Middle frontal gyrus (tissue), 1 donor: ENCODE results near the gene RHCG.

Source experiments
- DNase-seq: peaks from one replicate; pipeline ENCODE4 v3.0.0-alpha.2; 2015; ENCODE audit warnings: low spot score; ENCODE audit errors: extremely low spot score

RHCG gene

GRCh38 chr15:89496155-89497098, at the start of gene RHCG:
TSS of gene RHCG (minus strand) at chr15:89496583. CDS start at chr15:89496544, 39 bp downstream.
- DNase-seq, result no peak

GRCh38 chr15:89543389-89543788, 47.0 kb upstream of the RHCG start:
- no peak for DNase-seq

GRCh38 chr15:89542369-89542768, 46.0 kb upstream of the RHCG start:
- DNase-seq, result no peak

- no peak for DNase-seq
Observed at GRCh38 chr15:89539027-89539426, 42.6 kb upstream of the RHCG start.

- DNase-seq, result no peak
Observed at GRCh38 chr15:89533861-89534544, 37.6 kb upstream of the RHCG start.

- DNase-seq, result no peak
Observed at GRCh38 chr15:89531796-89532537, 35.6 kb upstream of the RHCG start.

- DNase-seq, result no peak
Observed at GRCh38 chr15:89530976-89531375, 34.6 kb upstream of the RHCG start.

GRCh38 chr15:89528757-89529352, 32.5 kb upstream of the RHCG start:
- DNase-seq, result no peak

- DNase-seq, result no peak
Observed at GRCh38 chr15:89526601-89527441, 30.4 kb upstream of the RHCG start.

GRCh38 chr15:89526181-89526580, 29.8 kb upstream of the RHCG start:
- DNase-seq, result no peak

GRCh38 chr15:89524184-89524583, 27.8 kb upstream of the RHCG start:
- DNase-seq, result no peak

- DNase-seq, result no peak
Observed at GRCh38 chr15:89523101-89523500, 26.7 kb upstream of the RHCG start.

- DNase-seq, result no peak
Observed at GRCh38 chr15:89521605-89522004, 25.2 kb upstream of the RHCG start.

- DNase-seq, result no peak
Observed at GRCh38 chr15:89515477-89515876, 19.1 kb upstream of the RHCG start.

- no peak for DNase-seq
Observed at GRCh38 chr15:89514596-89515406, 18.4 kb upstream of the RHCG start.

- DNase-seq, result no peak
Observed at GRCh38 chr15:89514186-89514585, 17.8 kb upstream of the RHCG start.

- no peak for DNase-seq
Observed at GRCh38 chr15:89513284-89513683, 16.9 kb upstream of the RHCG start.

GRCh38 chr15:89512631-89513030, 16.2 kb upstream of the RHCG start:
- DNase-seq, result no peak

- no peak for DNase-seq
Observed at GRCh38 chr15:89506026-89506686, 9.8 kb upstream of the RHCG start.
